Colonic mucosa (tissue), 4 donors: ENCODE measurements around the gene SLC31A1. TPM values are rescaled to one million over a fixed set of nuclear protein-coding genes. Genes with fewer than 3 reads are reported as not detected.

Experiments
- DNase-seq: peaks from one replicate; pipeline ENCODE4 v3.0.0-alpha.2; 2020
- H3K27ac ChIP-seq: fragments of 200-600 bp; one replicate; pipeline ENCODE4 v1.8.0; 2021
- H3K27me3 ChIP-seq: fragments of 200-600 bp; one replicate; pipeline ENCODE4 v1.8.0; 2021
- H3K36me3 ChIP-seq: fragments of 200-600 bp; one replicate; pipeline ENCODE4 v1.8.0; 2021
- H3K4me1 ChIP-seq: fragments of 200-600 bp; one replicate; pipeline ENCODE4 v1.8.0; 2021; ENCODE audit warnings: mild to moderate bottlenecking
- H3K4me3 ChIP-seq: fragments of 200-600 bp; one replicate; pipeline ENCODE4 v1.8.0; 2021
- H3K9ac ChIP-seq, 2 donors: one replicate each; pipeline ENCODE4 v1.7.0; 2013; ENCODE audit warnings: control low read depth in 2 of 2, low read depth in 2 of 2, low read length in 2 of 2
- H3K9me3 ChIP-seq: fragments of 200-600 bp; one replicate; pipeline ENCODE4 v1.8.0; 2021
- intact Hi-C: fragments of 100-400 bp; cut with DNase I; formaldehyde crosslinking; loops from one replicate; pipeline ENCODE4 v1.14.1; 2022
- total RNA-seq, 2 donors: library from RNA; stranded (reverse); fragmentation: NEBNext Ultra II Directional in 1 of 2; extraction: Animal tissue kit (Norgen Biotek cat#: 25700) in 1 of 2; gene quantifications; one replicate each; pipeline ENCODE4 v1.2.1, GENCODE V29; 2021
- TF ChIP-seq, protein P1 (sequence below): fragments of 200-600 bp; IDR thresholded peaks from one replicate; pipeline ENCODE4 v1.8.0; 2022; ENCODE audit warnings: antibody characterized with exemption, mild to moderate bottlenecking
- donor health status: healthy.
- donor health status: DM: no; HTN: no; CAD: no.
- donor health status: DM: no; HTN: no; CAD: no.

The SLC31A1 gene
- 10 to 100 TPM; 51.1 to 57.1 TPM for total RNA-seq

DNA sequence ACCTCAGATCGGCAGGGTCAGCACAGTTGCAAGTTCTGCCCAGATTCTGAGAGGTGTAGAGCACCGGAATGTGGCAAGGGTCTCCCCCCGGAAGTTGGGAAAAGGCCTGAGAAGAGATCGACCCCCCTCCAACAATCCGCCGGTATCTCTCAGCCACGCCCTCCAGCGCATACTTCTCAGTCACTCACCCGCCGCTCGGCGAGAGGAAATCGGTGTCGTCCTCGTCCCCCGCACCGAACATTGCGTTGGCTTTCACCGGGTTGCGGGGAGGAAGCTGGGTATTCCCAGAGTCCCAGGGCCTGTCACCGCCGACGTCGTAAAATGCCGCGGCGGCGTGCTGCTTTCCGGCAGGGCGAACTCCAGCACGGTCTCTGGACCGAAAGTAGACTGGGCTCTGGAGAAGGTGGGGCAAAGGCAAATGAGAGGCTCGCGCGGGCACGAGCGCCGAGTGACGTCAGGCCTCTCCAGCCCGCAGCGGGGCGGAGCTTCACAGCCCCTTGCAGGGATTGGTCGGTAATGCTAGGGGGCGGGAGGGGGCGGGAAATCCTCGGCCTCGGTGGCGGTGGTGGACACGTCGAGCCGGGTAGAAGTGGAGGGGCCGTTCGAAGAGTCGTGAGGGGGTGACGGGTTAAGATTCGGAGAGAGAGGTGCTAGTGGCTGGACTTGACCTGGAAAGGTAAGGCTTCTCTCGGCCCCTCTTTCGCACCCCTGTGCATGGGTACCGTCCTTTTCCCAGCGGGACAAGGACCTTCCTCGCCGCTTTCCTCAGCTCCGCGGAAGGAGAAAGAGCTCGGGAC is at the start of gene SLC31A1, which contains the start of gene FKBP15:
SLC31A1 (plus strand) TSS at position 542 of the 797 bp plus-strand sequence. CDS start 34,605 bp downstream, outside the sequence.
FKBP15 (minus strand) TSS at position 275 of the 797 bp plus-strand sequence; CDS start at position 241, 34 bp downstream.
- TF ChIP-seq, protein P1, sequence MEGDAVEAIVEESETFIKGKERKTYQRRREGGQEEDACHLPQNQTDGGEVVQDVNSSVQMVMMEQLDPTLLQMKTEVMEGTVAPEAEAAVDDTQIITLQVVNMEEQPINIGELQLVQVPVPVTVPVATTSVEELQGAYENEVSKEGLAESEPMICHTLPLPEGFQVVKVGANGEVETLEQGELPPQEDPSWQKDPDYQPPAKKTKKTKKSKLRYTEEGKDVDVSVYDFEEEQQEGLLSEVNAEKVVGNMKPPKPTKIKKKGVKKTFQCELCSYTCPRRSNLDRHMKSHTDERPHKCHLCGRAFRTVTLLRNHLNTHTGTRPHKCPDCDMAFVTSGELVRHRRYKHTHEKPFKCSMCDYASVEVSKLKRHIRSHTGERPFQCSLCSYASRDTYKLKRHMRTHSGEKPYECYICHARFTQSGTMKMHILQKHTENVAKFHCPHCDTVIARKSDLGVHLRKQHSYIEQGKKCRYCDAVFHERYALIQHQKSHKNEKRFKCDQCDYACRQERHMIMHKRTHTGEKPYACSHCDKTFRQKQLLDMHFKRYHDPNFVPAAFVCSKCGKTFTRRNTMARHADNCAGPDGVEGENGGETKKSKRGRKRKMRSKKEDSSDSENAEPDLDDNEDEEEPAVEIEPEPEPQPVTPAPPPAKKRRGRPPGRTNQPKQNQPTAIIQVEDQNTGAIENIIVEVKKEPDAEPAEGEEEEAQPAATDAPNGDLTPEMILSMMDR = no peak
- intact Hi-C loops = no loop called here

DNA sequence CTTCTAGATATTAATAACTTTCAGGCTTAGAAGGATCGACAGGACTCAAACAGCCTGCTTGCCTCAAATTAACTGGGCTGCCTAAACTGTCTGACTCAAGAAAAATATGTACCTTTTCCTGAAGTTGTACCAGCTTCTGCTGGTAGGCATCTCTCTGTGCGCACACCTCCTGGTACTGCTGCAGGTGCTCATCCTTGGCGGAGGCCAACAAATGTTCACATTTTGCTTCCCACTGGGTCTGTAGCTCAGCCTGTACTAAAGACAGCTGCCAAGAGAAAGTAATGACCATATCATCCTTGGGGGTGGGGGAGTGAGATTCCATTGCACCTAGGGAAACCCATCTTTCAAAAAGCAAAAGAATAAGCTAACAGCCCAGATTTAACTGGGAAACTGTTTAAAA is 48.0 kb upstream of the SLC31A1 start:
- H3K4me1 ChIP-seq = no peaks in the 10 kb centered on the region
- H3K36me3 ChIP-seq = peaks cover 31% of the 10 kb centered on the region
- H3K27me3 ChIP-seq = no peaks in the 10 kb centered on the region
- no peak overlapping the region for H3K4me3 ChIP-seq
- DNase-seq = no peak
- intact Hi-C loops = no loop called here
- H3K9me3 ChIP-seq = no peaks in the 10 kb centered on the region
- TF ChIP-seq, protein P1 = no peak
- H3K9ac ChIP-seq = no peak overlapping the region
- H3K27ac ChIP-seq = no peak overlapping the region

More for the DNA sequence above, at the start of gene SLC31A1, which contains the start of gene FKBP15:
- Histone ChIP-seq H3K4me3 (peak within 1 kb of the TSS; percentile 85), H3K27ac (peak within 1 kb of the TSS; percentile 76), H3K9me3 (no peaks in the 10 kb centered on the region), H3K36me3 (no peaks in the 10 kb centered on the region), H3K27me3 (no peaks in the 10 kb centered on the region), H3K4me1 (peaks cover 10% of the 10 kb centered on the region), H3K9ac (peak within 1 kb of the TSS; percentile 88 to 93)
- peak; percentile 98 for DNase-seq

- no peak overlapping the region for H3K4me3 ChIP-seq
- no peak overlapping the region for H3K9ac ChIP-seq
- no peaks in the 10 kb centered on the region for H3K9me3 ChIP-seq
- TF ChIP-seq, protein P1 = no peak
- no peaks in the 10 kb centered on the region for H3K4me1 ChIP-seq
- H3K27ac ChIP-seq = no peak overlapping the region
- peaks cover 10% of the 10 kb centered on the region for H3K36me3 ChIP-seq
- DNase-seq = no peak
- no peaks in the 10 kb centered on the region for H3K27me3 ChIP-seq
- intact Hi-C loops = no loop called here
These were observed 44.5 kb upstream of the SLC31A1 start for GRCh38 chr9:113176803-113177202.

- Histone ChIP-seq H3K9ac (no peak overlapping the region), H3K4me3 (no peak overlapping the region), H3K4me1 (no peaks in the 10 kb centered on the region), H3K27me3 (no peaks in the 10 kb centered on the region), H3K9me3 (no peaks in the 10 kb centered on the region), H3K36me3 (peaks cover 10% of the 10 kb centered on the region), H3K27ac (no peak overlapping the region)
- intact Hi-C loops = no loop called here
- TF ChIP-seq, protein P1 = no peak
- no peak for DNase-seq
These were observed 44.1 kb upstream of the SLC31A1 start for GRCh38 chr9:113177251-113177650.

GRCh38 chr9:113178087-113178486 is 43.3 kb upstream of the SLC31A1 start:
- Histone ChIP-seq H3K9me3 (no peaks in the 10 kb centered on the region), H3K36me3 (peaks cover 10% of the 10 kb centered on the region), H3K9ac (no peak overlapping the region), H3K4me3 (no peak overlapping the region), H3K27me3 (no peaks in the 10 kb centered on the region), H3K4me1 (no peaks in the 10 kb centered on the region), H3K27ac (no peak overlapping the region)
- no peak for DNase-seq
- TF ChIP-seq, protein P1 = no peak
- intact Hi-C loops = no loop called here
